Measurements from ENCODE around the gene COG5. TPM values are rescaled to one million over a fixed set of nuclear protein-coding genes. Genes with fewer than 3 reads are reported as not detected.

The COG5 gene
- total RNA-seq, 1 experiment from 2014 or later: 20.2 TPM

DNA sequence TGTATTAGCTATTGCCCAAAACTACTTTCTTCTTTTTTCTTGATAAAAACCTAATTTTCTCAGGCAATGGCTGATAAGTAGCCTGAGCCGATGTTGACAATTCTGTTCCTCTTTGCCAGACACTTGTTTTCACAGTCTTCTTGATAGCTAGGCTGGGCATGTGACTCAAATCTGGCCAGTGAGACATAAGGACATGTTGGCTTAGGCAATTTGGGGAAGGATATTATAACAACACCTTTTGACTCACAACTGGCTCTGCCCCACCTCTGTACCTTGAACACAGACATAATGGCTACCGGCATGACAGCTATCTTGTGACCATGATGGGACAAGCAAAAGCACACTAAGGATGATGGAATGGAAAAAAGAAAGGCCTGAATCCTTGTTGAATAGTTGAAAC lies 166.7 kb downstream of the COG5 start:
- no peak overlapping the region for H2AK5ac ChIP-seq (ENCODE audit: insufficient read length, low read length)
- H3K79me2 ChIP-seq (ENCODE audit: insufficient read depth, low read length): no peaks in the 10 kb centered on the region
- Mint-ChIP-seq H3K4me3 (no peak overlapping the region), H3K9me3 (peaks cover 0 to 3% of the 10 kb centered on the region in 2 experiments; a peak in 1 of 5 replicates), H3K4me1 (peaks cover 3 to 5% of the 10 kb centered on the region in 2 experiments; a peak in 3 of 4 replicates), H3K27ac (no peak overlapping the region), H3K36me3 (ENCODE audit: insufficient read depth in 1 of 3, low read depth in 3 of 3) (peaks cover 2 to 5% (median 3%) of the 10 kb centered on the region in 3 experiments; a peak in 3 of 7 replicates), H3K27me3 (ENCODE audit: low read depth) (no peaks in the 10 kb centered on the region)
- no peak overlapping the region for H3K9ac ChIP-seq (ENCODE audit: extremely low read depth, insufficient read length, low read length)
- H3K14ac ChIP-seq (ENCODE audit: insufficient read depth, low read length): no peak overlapping the region
- H2BK15ac ChIP-seq (ENCODE audit: low read depth, low read length): no peak overlapping the region
- no peak overlapping the region for H2BK120ac ChIP-seq (ENCODE audit: low read depth, low read length, poor library complexity, severe bottlenecking)
- H4K20me1 ChIP-seq (ENCODE audit: control insufficient read depth, insufficient read depth, insufficient read length): no peaks in the 10 kb centered on the region
- no peaks in the 10 kb centered on the region for H3K4me1 ChIP-seq (ENCODE audit: insufficient read depth, low read length)
- no peaks in the 10 kb centered on the region for H3K79me1 ChIP-seq (ENCODE audit: insufficient read depth, low read depth, low read length, poor library complexity, severe bottlenecking)
- H4K5ac ChIP-seq (ENCODE audit: insufficient read length, low read depth, low read length): no peak overlapping the region
- H3K4me2 ChIP-seq (ENCODE audit: insufficient read depth, insufficient read length, low read length): no peak overlapping the region
- no peak overlapping the region for H2AFZ ChIP-seq (ENCODE audit: low read length)
- H3K27me3 ChIP-seq (ENCODE audit: insufficient read depth, low read length): no peaks in the 10 kb centered on the region
- H3K18ac ChIP-seq (ENCODE audit: insufficient read length, low read depth, low read length): no peak overlapping the region
- no peak overlapping the region for H3K27ac ChIP-seq (ENCODE audit: insufficient read length, low read depth, low read length)
- DNase-seq: no peak
- TF ChIP-seq, protein P1, sequence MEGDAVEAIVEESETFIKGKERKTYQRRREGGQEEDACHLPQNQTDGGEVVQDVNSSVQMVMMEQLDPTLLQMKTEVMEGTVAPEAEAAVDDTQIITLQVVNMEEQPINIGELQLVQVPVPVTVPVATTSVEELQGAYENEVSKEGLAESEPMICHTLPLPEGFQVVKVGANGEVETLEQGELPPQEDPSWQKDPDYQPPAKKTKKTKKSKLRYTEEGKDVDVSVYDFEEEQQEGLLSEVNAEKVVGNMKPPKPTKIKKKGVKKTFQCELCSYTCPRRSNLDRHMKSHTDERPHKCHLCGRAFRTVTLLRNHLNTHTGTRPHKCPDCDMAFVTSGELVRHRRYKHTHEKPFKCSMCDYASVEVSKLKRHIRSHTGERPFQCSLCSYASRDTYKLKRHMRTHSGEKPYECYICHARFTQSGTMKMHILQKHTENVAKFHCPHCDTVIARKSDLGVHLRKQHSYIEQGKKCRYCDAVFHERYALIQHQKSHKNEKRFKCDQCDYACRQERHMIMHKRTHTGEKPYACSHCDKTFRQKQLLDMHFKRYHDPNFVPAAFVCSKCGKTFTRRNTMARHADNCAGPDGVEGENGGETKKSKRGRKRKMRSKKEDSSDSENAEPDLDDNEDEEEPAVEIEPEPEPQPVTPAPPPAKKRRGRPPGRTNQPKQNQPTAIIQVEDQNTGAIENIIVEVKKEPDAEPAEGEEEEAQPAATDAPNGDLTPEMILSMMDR (conservative IDR thresholded peaks at IDR 0.05): no peak
- H3K23me2 ChIP-seq (ENCODE audit: insufficient read length, low read depth, low read length, poor library complexity, severe bottlenecking): no peaks in the 10 kb centered on the region
- H3T11ph ChIP-seq (ENCODE audit: low read length): no peak overlapping the region
- H2BK5ac ChIP-seq (ENCODE audit: insufficient read length, low read length): no peak overlapping the region
- no peak overlapping the region for H4K8ac ChIP-seq (replicated peaks; ENCODE audit: insufficient read length, low read depth, low read length)
- no peak overlapping the region for H2BK12ac ChIP-seq (ENCODE audit: insufficient read length, low read depth, low read length)
- H3K56ac ChIP-seq (ENCODE audit: insufficient read length, low read depth, low read length): no peak overlapping the region
- H2BK20ac ChIP-seq (ENCODE audit: low read depth, low read length, poor library complexity, severe bottlenecking): no peak overlapping the region
- H4K91ac ChIP-seq (ENCODE audit: insufficient read length, low read depth, low read length): no peak overlapping the region
- WGBS (ENCODE audit: extremely low coverage, insufficient read length, low lambda C conversion rate): no CpG with 5 or more reads among the region's 2 CpGs
- no peak overlapping the region for H3K4ac ChIP-seq (ENCODE audit: low read depth, low read length)
- no peak overlapping the region for H3K23ac ChIP-seq (ENCODE audit: insufficient read length, low read depth, low read length)
- H3K9me3 ChIP-seq (ENCODE audit: control insufficient read depth, low read depth, low read length): no peaks in the 10 kb centered on the region

Measured in H9 (cell line).